Measurements from ENCODE around the gene ELF5.
A peak's percentile ranks its signal among the peaks of the same experiment; 100 is the strongest.

ELF5 gene

GRCh38 chr11:34431979-34432378 lies 81.6 kb downstream of the ELF5 start:
- Histone ChIP-seq H3K36me3 (no peaks in the 10 kb centered on the region), H3K4me3 (ENCODE audit: low read depth in 1 of 2, low read length in 1 of 2) (peak overlapping the region in 1 of 2 experiments; percentile 28), H3K27ac (peak overlapping the region; percentile 77), H3K27me3 (no peaks in the 10 kb centered on the region), H3K4me1 (ENCODE audit: control insufficient read depth in 1 of 2, insufficient read depth in 1 of 2, low read depth in 1 of 2, low read length in 1 of 2) (peaks cover 66 to 72% of the 10 kb centered on the region in 2 experiments), H3K9me3 (no peaks in the 10 kb centered on the region)
- peak; percentile 23 for TF ChIP-seq CTCF (IDR thresholded peaks at IDR 0.05)

Measured in neutrophil (primary cell).